AG20443 (cell line): Measurements from ENCODE around the gene NEK8.
"Not testable (repeated sequence)": the region's sequence is repeated elsewhere in the genome, so short reads cannot be mapped to it uniquely, and the experiment has no call there.

Source experiments
- DNase-seq: peaks from one replicate; pipeline ENCODE4 v3.0.0; 2012; ENCODE audit warnings: low spot score, mixed read lengths

The NEK8 gene

DNA sequence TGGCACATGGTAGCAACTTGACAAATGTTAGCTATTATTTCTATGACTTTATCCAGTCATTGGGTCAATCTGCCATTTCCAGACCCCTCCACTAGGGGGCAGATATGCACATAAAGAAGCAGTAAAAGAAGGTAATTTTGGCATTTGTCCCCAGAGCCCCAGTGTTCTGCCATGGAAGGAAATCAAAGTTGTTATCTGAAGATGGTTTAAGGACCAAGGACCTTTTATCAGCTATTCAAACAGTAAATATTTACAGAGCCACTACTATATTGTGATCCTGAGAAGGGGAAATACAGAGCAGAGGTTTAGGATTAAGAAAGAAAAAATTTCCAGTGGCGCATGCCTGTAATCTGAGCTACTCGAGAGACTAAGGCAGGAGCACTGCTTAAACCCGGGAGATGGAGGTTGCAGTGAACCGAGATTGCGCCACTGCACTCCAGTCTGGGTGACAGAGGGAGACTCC, 35.2 kb downstream of the NEK8 start:
- DNase-seq: peak; percentile 71

- no peak for DNase-seq
These were observed 36.5 kb downstream of the NEK8 start for GRCh38 chr17:28765038-28765437.

GRCh38 chr17:28773736-28774135, 45.1 kb downstream of the NEK8 start:
- DNase-seq: no peak

- no peak for DNase-seq
These were observed 45.6 kb downstream of the NEK8 start for GRCh38 chr17:28774206-28774605.

DNA sequence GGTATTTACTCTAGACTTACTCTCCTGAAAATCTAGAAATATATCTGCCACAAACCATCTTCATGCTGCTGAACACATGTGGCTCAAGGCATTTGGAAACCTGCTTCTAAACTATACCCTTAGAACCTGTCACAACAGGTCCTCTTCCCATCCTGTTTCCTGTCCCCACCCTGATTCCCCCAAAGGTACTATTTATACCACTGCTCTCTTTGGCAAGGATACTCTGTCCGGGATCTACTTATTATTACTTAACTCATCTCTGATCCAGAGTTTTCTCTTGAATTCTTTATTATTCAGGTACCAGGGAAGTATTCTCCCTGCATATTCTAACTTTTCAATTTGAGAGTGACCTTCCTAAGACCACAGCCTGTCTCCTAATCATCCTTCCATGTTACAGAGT, 48.6 kb downstream of the NEK8 start:
- DNase-seq: no peak

- DNase-seq: not testable (repeated sequence)
These were observed 51.0 kb downstream of the NEK8 start for GRCh38 chr17:28779601-28780000.

- no peak for DNase-seq
These were observed 54.6 kb downstream of the NEK8 start for GRCh38 chr17:28783161-28783560.

GRCh38 chr17:28788100-28788499, 59.5 kb downstream of the NEK8 start:
- no peak for DNase-seq
